ENCODE data around the gene LHX6.

Gene LHX6

GRCh38 chr9:122226142-122226757 lies 2.5 kb downstream of the LHX6 start:
- TF ChIP-seq REST (IDR thresholded peaks at IDR 0.05; ENCODE audit: low read depth) (no peak), MAX (IDR thresholded peaks at IDR 0.05) (no peak), TAF1 (IDR thresholded peaks at IDR 0.05; ENCODE audit: low read depth) (no peak), TEAD4 (IDR thresholded peaks at IDR 0.05) (no peak), CEBPB (IDR thresholded peaks at IDR 0.05) (no peak), TCF12 (IDR thresholded peaks at IDR 0.05; ENCODE audit: low read depth) (no peak), NFIC (IDR thresholded peaks at IDR 0.05) (no peak), ZBTB7A (IDR thresholded peaks at IDR 0.05; ENCODE audit: low read depth) (no peak), RAD21 (IDR thresholded peaks at IDR 0.05; ENCODE audit: low read depth) (no peak), FOXM1 (IDR thresholded peaks at IDR 0.05; ENCODE audit: borderline replicate concordance, low read depth) (no peak), USF1 (IDR thresholded peaks at IDR 0.05) (no peak), EP300 (IDR thresholded peaks at IDR 0.05; ENCODE audit: borderline replicate concordance) (no peak), CREB1 (IDR thresholded peaks at IDR 0.05; ENCODE audit: low read depth) (no peak), EGR1 (IDR thresholded peaks at IDR 0.05) (no peak), YY1 (IDR thresholded peaks at IDR 0.05; ENCODE audit: low read depth) (no peak)

GRCh38 chr9:122225312-122226141 lies 3.2 kb downstream of the LHX6 start:
- no peak for TF ChIP-seq TCF12 (IDR thresholded peaks at IDR 0.05; ENCODE audit: low read depth)

GRCh38 chr9:122223435-122223834 lies 5.3 kb downstream of the LHX6 start:
- no peak for TF ChIP-seq REST (IDR thresholded peaks at IDR 0.05; ENCODE audit: low read depth)
- no peak for TF ChIP-seq TAF1 (IDR thresholded peaks at IDR 0.05; ENCODE audit: low read depth)
- no peak for TF ChIP-seq MAX (IDR thresholded peaks at IDR 0.05)
- no peak for TF ChIP-seq USF1 (IDR thresholded peaks at IDR 0.05)
- TF ChIP-seq TCF12 (IDR thresholded peaks at IDR 0.05; ENCODE audit: low read depth), result no peak

GRCh38 chr9:122222791-122223190 lies 6.0 kb downstream of the LHX6 start:
- TF ChIP-seq RAD21 (IDR thresholded peaks at IDR 0.05; ENCODE audit: low read depth) (no peak), TCF12 (IDR thresholded peaks at IDR 0.05; ENCODE audit: low read depth) (no peak), TAF1 (IDR thresholded peaks at IDR 0.05; ENCODE audit: low read depth) (no peak), TEAD4 (IDR thresholded peaks at IDR 0.05) (no peak), ZBTB7A (IDR thresholded peaks at IDR 0.05; ENCODE audit: low read depth) (no peak), REST (IDR thresholded peaks at IDR 0.05; ENCODE audit: low read depth) (no peak), CREB1 (IDR thresholded peaks at IDR 0.05; ENCODE audit: low read depth) (no peak), EP300 (IDR thresholded peaks at IDR 0.05; ENCODE audit: borderline replicate concordance) (no peak), MAX (IDR thresholded peaks at IDR 0.05) (no peak), CEBPB (IDR thresholded peaks at IDR 0.05) (no peak)

All from Ishikawa (cell line).